MM.1S (cell line): ENCODE data around the gene BCO2.

ENCODE experiments used
- EZH2 ChIP-seq: fragments of 300-600 bp; sonication (generic); optimal IDR thresholded peaks from 2 replicates; pipeline ENCODE3; 2017; ENCODE audit warnings: low read depth, mild to moderate bottlenecking, antibody characterized with exemption, low read length, mixed read lengths
- TF ChIP-seq, protein P1 (sequence below): fragments of 300-600 bp; sonication (generic); IDR thresholded peaks from 2 replicates; pipeline ENCODE4 v1.5.1; 2016; ENCODE audit warnings: antibody characterized with exemption, low read length, mixed read lengths

- TF ChIP-seq, protein P1, sequence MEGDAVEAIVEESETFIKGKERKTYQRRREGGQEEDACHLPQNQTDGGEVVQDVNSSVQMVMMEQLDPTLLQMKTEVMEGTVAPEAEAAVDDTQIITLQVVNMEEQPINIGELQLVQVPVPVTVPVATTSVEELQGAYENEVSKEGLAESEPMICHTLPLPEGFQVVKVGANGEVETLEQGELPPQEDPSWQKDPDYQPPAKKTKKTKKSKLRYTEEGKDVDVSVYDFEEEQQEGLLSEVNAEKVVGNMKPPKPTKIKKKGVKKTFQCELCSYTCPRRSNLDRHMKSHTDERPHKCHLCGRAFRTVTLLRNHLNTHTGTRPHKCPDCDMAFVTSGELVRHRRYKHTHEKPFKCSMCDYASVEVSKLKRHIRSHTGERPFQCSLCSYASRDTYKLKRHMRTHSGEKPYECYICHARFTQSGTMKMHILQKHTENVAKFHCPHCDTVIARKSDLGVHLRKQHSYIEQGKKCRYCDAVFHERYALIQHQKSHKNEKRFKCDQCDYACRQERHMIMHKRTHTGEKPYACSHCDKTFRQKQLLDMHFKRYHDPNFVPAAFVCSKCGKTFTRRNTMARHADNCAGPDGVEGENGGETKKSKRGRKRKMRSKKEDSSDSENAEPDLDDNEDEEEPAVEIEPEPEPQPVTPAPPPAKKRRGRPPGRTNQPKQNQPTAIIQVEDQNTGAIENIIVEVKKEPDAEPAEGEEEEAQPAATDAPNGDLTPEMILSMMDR = no peak
- TF ChIP-seq EZH2 = no peak
These were observed 47.0 kb downstream of the BCO2 start for GRCh38 chr11:112222303-112222702.
